HPDE6-E6E7 (cell line): Measurements from ENCODE around the gene IGLL1.
"Not testable (repeated sequence)": the region's sequence is repeated elsewhere in the genome, so short reads cannot be mapped to it uniquely, and the experiment has no call there.

ENCODE experiments used
- DNase-seq: peaks from one replicate; pipeline ENCODE4 v3.0.0; 2011; ENCODE audit warnings: missing footprints; ENCODE audit errors: extremely low spot score

IGLL1 gene

DNA sequence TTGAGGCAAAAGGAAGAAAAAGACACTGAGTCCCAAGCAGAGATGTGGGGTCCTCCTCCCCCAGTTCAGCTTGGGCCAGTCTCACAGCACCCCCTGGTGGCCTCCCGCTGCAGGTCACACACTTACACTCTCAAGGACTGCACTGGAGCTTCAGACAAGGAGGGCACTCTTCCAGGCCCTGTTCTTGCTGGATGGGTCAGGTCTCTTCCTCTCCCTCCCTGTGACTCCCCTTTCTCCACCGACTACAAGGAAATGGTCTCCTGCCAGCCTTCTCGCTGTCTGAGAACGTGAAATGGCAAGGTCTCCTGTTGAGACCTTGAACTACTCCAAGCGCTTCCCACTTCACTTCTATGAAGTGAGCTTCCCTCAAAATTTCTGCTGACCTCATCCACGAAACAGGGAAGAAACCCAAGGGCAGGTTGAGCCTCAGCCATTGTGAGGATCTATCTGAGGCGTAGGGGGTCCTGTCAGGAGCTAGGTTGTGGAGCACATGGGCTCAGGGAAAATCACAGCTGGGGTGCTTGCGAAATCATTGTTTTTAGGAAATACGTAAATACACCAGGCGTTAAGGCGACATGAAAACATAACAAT lies 11.2 kb upstream of the IGLL1 start:
- DNase-seq = no peak

DNA sequence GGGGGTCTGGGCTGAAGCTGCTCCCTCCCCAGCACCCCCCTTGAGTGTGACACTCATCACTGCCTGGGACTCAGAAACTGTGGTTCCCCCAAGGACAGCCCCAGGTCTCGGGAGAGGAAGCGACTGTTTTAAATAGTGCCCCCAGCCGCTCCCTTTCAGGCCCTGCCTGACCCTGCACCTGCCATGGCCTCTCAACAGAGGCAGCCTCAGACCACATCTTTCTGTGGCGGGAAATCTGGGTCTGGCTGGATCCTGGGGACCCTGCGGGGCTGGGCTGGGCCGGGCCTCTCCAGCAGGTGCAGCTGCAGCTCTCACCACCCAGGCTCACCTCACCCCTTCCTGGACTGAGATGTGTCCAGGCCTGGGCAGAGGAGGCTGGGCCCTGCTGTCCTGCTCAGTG lies 3.7 kb upstream of the IGLL1 start:
- DNase-seq = no peak

DNA sequence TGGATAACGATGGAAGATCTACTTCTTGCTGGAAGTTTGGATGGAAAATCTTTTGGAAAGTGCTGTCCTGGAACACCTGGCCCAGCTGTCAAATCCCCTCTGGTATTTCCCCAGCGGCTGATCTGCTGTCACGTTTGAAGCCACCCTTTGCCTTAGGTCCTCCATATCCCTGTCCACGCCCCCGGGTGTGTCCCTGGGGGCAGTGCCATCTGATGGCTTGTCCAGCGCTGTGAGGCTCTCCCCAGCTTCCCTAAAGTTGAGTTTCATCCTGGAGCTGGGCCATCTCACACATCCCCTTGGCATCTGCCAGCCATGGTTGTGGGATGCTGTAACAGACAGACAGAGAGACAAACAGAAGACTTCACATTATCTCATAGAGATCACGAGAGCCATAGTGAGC lies 3.1 kb upstream of the IGLL1 start:
- DNase-seq = no peak

DNA sequence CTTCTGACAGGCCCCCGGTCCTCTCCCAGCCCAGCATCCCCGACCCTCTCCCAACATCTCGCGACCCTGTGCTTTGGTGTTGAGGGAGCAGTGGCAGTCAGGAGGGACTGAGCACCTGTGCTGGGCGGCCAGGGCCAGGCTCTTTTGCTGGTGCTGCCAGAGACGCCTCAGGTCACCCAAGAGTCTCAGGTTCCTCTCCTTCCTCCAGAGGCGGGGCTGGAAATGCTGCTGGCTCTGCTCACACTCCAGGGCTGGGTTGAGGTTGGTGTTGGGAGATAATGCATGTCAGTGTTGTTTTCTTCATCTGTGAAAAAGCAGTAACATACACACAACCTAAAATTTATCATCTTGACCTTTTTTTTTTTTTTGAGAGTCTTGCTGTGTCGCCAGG lies 1.2 kb upstream of the IGLL1 start:
- no peak for DNase-seq

DNA sequence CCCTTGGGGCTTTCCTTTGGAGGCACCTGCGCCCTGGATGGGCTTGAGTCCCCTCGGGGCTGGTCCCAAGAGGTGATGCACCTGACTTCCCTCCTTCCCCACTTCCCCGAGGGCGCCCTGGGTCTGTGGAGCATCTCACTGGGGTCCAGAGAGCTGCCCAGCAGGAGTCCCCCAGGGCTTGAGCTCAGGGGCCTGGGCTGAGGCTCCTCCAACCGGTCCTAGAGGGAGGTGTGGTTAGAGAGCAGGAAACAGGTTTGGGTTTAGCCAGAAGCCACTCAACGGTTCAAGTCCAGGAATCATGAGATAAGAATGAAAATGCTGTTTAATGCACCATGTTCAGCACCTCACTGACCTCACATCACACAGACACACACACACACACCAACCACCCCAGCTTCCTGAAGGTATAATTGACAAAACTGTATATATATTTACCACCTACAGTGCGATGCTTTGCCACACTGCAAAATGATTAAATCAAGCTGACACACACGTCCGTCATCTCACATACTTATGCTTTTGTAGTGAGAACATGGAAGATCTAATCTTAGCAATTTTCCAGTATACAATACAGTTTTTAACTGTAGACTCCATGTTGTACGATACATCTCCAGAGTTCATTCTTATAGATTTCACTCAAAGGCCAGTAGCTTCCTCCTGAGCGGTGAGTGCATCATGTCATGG lies 628 bp upstream of the IGLL1 start:
- no peak for DNase-seq

DNA sequence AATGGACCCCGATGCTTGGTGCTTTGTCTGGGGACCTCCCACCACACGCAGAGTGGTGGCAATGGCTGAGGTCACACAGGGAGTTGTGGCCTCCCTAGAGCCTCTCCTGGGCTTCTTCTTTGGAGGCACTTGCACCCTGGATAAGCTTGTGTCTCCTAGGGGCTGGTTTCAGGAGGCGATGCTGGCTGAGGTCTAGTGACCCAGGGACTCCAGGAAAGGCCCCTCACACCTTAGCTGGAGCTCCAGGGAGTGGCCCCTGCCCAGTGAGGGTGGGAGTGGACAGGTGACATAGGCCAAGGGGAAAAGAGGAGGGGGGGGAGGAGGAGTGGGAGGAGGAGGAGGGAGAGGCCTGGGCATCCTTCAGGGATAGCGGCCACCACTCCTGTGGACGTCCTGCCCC lies 810 bp downstream of the IGLL1 start:
- DNase-seq = no peak

DNA sequence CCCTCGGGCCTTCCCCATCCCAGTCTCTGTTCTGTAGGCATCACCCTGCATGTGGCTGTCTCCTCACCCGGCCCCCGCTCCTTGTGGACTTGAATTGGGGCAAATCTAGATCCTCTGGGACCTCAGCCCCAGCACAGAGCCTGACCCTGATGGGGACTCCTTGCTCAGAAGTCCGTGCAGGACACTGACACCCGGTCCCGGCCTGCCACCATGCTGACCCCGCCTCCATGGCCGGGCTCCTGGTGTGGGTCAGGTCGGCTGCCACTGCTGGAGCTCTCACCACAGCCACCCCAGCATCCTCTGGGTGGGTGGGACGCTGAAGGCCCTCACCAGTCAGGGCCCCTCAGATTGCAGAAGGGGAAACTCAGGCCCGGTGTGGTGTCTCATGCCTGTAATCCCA lies 1.8 kb downstream of the IGLL1 start:
- no peak for DNase-seq

DNA sequence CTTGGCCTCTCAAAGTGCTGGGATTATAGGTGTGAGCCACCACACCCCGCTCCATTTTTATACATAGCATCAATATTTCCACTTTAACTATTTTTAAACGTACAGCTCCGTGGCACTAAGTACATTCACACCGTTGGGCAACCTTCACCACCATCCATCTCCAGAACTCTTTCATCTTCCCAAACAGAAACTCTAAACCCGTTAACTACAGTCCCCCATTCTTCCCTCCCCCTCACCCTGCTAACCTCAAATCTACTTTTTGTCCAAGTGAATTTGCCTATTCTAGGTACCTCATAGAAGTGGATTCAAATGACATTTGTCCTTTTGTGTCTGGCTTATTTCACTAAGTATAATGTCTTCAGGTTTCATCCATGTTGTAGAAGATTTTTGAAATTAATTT lies 3.4 kb downstream of the IGLL1 start:
- no peak for DNase-seq

DNA sequence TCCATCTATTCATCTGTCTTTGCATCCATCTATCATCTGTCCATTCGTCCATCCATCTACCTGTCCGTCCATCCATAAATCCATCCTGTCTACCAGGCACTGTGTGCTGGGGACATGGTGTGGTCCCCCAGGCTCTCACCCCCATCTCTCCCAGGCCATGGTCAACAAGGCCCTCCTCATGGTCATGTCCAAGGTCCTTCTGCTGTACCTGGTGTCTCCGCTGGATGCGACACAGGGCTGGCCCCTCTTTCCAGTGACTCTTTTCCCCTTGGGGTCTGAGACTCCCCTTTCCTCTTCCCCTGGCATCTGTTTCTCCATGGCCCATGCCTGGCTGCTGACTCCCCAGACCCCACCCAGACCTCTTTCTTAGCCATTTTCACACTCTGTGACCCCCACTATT lies 4.5 kb downstream of the IGLL1 start:
- DNase-seq = no peak

DNA sequence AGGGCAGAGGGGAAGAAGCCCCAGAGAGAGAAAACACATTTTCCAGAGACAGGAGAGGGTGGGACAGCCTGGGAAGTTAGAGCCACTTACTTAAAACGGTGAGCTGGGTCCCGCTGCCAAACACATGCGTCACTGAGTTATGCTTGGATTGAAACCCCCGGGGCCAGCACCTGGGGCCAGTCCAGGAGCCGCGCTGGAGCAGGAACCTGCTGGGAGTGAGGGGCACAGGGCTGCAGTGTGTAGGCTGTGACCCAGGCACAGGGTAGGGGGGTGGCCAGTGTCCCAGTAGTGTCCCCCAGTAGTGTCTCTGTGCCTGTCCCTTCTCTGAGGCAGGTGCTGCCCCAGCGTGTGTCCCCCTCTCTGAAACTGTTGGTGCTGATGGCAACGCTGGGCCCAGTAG lies 5.2 kb downstream of the IGLL1 start:
- no peak for DNase-seq

DNA sequence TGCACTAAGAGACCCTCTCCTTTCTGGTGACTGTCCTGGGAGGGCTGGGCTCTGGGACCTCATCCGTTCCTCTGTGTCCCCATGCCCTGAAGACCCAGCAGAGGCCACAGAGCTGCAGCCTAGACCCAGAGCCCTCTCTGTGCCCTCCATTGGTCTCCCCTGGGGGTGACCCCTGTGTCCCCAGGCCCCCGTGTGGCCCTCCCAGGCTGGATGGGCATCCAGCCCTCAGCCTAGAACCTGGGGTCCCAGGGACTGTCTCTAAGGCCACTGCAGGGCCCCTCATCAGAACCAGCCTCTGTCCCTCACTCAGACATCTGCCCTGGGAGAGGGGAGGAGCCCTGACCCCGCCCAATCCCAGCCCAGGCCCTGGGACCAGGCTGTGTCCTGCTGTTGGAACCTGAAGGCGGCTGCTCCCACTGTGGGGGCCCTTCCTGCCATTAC lies 5.7 kb downstream of the IGLL1 start:
- no peak for DNase-seq

DNA sequence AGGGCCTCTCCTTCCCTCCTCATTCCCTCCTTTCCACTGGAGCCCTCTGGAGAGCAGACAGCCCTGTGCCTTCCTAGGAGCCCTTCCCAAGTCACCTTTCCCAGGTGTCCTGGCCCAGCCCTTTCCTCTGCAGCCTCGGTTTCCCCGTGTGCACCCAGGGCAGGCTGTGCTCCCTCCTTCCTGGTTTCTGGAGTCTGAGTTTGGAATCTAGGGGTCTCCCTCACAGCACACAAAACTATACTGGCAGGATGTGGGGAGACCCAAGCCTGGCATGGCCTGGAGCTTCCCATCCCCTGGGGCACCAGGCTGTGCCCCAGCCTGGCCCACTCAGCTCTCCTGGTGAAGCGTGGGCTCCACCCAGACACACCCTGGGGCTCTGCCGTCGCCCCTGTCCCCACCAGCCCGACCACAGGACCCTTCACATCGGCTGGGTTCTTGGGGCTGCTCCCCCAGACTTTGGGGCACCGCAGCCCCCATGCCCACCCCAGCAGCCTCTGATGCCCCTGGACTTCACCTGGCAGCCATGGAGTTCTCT lies 6.3 kb downstream of the IGLL1 start:
- not testable (repeated sequence) for DNase-seq

DNA sequence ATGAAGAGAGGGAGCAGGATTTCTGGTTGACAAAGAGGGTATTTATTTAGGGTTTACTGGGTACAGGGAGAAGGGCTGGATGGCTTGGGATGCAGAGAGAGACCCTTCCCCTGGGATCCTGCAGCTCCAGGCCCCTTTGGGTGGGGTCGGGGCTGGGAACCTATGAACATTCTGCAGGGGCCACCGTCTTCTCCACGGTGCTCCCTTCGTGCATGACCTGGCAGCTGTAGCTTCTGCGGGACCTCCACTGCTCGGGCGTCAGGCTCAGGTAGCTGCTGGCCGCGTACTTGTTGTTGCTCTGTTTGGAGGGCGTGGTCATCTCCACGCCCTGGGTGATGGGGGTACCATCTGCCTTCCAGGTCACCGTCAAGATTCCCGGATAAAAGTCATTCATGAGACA lies 7.0 kb downstream of the IGLL1 start:
- not testable (repeated sequence) for DNase-seq

DNA sequence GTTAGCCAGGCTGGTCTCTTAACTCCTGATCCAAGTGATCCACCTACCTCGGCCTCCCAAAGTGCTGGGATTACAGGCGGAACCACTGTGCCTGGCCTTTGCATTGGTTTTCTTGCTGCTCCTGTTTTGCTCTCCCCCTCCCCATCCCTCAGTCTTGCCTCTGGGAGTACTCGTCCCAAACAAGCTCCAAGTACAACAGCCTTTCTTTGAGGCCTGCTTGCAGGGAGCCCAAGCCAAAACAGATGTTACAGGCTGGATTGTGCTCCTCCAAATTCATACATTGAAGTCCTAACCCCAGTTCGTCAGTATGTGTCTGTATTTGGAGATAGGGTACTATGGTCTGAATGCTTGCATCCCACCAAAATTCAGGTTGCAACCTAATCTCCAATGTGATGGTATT lies 8.6 kb downstream of the IGLL1 start:
- no peak for DNase-seq

DNA sequence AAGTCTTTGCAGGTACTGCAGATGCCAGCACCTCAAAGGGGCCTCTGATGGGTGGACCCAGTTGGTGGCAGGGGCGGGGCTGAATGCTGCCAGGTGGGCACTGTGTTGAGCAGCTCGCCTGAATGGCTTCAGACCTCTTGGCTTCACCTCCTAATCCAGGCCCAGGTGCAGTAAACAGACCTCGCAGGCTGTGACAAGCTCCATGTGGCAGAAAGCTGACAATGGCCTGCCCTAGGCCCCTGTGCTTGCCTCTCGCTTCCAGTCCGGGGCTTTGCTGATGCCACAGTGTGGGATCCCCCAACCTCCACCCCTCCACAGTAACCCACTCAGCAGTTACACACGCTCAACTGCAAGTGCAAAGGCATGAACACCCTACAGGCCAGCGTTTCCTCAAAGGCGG lies 9.4 kb downstream of the IGLL1 start:
- no peak for DNase-seq

DNA sequence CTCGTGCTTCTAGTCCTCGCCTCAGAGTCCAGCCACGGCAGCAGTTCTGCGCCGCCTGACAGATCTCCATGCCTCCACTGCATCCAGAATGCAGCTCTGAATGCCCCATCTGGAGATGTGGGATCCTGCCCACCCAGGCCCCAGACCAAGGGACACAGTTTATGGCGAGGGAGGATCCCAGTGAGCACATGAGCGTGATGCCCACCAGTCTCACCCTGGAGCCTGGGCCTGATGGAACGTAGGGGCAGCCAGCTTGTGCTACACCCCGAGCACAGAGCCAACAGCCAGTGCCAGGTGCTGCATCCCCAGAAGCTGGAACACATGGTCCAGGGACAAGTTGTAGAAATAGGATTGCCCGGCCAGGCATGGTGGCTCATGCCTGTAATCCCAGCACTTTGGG lies 10.4 kb downstream of the IGLL1 start:
- no peak for DNase-seq

DNA sequence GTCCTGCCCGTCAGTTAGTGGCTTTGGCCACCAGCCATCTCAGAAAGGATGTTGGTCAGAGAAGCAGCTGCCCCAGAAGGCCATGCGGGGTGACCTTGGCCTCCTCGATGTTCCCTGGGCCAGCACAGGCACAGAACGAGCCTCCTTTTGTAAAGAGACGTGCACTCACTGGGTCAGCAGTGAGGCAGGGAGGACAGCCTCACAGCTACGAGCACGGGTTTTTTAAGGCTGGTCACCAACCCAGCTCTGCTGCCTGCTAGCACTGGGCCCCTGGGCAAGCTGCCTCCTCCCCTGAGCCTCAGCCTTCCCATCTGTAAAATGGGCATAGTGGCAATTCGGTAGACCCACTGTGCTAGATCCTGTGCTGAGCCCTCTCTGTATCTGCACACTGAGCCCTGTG lies 10.8 kb downstream of the IGLL1 start:
- no peak for DNase-seq

DNA sequence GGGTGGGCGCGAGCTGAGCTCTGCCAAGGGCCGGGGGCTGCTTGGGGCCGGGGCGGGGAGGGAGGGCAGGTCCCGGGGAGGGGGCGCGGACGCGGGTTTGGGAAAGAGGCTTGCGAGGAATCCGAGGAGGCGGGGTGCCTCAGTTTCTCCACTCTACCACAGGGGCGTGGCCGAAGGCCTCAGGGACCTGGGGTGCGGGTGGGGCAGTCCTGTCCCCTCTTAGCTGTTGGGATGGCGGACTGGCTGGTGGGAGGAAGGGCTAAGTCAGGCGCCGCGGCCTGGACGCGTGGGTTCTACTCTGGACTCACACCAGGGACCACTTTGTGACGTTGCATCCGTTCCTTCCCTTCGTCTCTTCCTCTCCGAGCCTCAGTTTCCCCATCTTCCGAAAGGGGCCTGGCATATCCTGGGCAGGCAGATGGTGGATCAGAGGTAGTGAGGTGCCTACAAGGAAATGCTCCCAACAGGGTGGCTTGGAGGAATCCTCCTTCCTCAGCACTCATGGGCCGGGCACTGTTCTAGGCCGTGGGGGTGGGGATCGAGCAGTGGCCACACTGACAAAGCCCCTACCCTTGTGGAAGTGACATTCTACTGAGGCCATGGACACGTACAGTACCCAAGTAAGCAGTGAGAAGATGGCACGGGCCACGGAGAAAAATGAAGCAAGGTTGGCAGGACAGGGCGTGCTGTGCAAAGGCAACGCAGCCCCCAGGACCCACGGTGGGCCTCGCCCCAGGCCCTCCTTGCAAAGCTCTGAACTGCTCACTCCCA lies 13.2 kb downstream of the IGLL1 start:
- no peak for DNase-seq

DNA sequence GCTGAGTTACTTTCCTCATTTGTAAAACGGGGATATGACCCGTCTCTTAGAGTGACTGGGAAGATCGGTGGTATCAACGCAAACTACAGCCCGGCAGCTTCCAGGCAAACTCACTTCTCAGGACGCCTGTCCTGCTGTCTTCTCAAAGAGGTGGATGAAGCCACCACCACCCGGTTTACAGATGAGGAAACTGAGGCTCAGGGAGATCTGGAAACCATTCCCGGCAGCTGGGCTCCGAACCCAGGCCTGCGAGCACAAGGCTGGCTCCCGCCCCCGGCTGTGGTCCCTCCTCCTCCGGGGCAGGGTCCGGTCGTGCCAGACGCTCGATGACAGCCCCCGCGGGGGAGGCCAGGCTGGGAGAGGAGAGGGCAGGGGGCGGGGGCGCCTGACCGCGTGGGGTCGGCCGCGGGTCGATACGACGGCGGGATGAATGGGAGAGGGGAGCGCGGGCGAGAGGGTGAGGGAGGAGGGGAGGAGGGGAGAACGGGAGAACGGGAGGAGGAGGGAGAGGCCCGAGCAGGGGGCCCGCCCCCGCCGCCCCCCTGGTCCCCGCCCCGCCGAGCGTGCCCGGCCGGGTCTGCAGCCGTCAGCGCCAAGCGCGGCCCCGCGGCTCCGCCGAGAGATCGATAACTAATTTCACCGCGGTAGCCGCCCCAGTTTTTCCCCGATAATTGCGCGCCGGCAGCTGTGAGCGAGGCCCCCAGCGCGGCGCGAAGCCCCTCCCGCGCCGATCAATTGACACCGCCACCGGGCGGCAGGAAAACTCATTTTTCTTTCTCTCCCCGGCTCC lies 14.0 kb downstream of the IGLL1 start:
- no peak for DNase-seq

DNA sequence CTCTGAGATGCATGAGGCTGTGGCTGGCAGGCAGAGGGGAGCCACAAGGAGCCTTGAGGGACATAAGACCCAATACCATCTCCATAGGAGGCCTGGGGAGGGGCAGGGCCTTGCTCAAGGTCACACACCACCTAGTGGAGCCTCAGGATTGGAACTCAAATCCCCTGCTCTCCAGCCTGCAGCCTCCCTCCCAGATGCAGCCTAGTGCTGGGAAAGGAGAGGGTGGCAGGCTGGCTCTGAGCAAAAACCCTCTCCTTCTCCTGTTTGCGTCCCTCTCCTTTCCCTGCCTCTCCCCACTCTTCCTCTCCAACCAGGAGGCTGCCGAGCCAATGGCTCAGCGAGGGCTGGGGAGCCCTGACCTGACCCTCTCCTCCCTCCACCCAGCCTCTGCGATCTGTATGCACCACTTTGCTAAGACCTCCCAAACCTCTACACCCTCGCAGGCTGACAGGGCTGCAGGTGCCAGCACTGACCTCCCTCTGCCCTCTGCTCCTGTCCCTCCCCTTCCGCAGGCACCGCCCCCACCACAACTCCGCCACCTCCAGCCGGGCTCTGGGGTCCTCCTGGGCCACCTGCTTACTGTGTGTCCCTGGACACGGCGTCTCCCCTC lies 14.7 kb downstream of the IGLL1 start:
- no peak for DNase-seq

DNA sequence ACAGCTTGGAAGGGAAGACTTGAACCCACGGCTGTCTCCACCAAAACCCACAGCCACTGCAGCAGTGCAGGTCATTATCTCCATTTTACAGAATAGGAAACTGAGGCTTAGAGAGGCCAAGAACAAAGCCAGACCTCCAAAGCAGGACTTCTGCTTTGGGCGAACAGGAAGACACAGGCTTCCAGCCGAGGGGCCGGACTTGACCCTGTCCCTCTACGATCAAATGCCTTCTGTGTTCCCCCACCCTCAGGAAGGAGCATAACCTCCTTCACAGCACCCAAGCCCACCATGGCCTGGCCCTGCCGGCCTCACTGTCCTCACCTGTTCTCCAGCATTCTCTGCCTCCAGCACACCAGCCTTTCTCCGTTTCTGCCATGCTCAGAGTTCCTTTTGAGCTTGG lies 15.8 kb downstream of the IGLL1 start:
- DNase-seq = no peak

DNA sequence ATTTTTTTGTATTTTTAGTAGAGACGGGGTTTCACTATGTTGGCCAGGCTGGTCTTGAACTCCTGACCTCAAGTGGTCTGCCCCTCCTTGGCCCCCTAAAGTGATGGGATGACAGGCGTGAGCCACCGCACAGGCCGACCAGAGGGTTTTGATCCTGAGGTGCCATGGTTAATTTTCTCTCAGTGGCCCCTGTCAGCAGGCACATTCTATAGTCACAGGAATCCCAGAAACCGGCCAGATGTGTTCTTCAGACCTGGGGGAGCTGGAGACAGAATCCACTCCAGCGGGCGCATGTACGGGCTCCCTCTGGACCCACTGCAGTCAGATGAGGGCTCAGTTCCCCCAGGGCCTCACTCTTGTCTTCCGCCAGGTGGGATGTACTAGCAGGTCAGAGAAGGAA lies 17.0 kb downstream of the IGLL1 start:
- no peak for DNase-seq
